GM12878 (cell line): Measurements from ENCODE around the gene CHD9.
"Not testable (repeated sequence)": the region's sequence is repeated elsewhere in the genome, so short reads cannot be mapped to it uniquely, and the experiment has no call there.

Experiments used
- NRF1 ChIP-seq: conservative IDR thresholded peaks from 2 replicates; pipeline ENCODE4 v1.6.1; 2011; ENCODE audit warnings: mild to moderate bottlenecking, low read depth, low read length, improper control_type of control experiment
- PAX8 ChIP-seq: fragments of 450-650 bp; IDR thresholded peaks from 2 replicates; pipeline ENCODE4 v1.6.1; 2017; ENCODE audit warnings: mild to moderate bottlenecking, moderate library complexity
- POLR2A ChIP-seq: IDR thresholded peaks from 2 replicates; pipeline ENCODE4 v1.6.1; 2011; ENCODE audit warnings: low read depth, mild to moderate bottlenecking, low read length
- POLR2AphosphoS2 ChIP-seq: IDR thresholded peaks from 2 replicates; pipeline ENCODE4 v1.6.1; 2011; ENCODE audit warnings: low read depth, mild to moderate bottlenecking, low read length, improper control_type of control experiment, moderate library complexity

- not testable (repeated sequence) for TF ChIP-seq POLR2A, PAX8, POLR2AphosphoS2, NRF1
Measured at GRCh38 chr16:53185741-53186140, 130.9 kb downstream of the CHD9 start.
